Endothelial cell of umbilical vein (primary cell): Measurements from ENCODE around the gene MCRIP2.

Experiments used
- POLR2AphosphoS5 ChIP-seq: IDR thresholded peaks from 2 replicates; pipeline ENCODE4 v1.6.1; 2012; ENCODE audit warnings: low read depth, mild to moderate bottlenecking, control low read depth, low read length, moderate library complexity; ENCODE audit not compliant: insufficient read depth
- TF ChIP-seq, protein P1 (sequence below), 2 donors: IDR thresholded peaks; 1 replicate in 1 of 2; 2 replicates in 1 of 2; pipeline ENCODE4 v1.5.1; 2011; ENCODE audit warnings: low read length in 2 of 2, mild to moderate bottlenecking in 2 of 2, moderate library complexity in 2 of 2, control low read depth in 1 of 2, inconsistent platforms in 1 of 2, low read depth in 1 of 2; ENCODE audit not compliant: insufficient read depth in 1 of 2; ENCODE audit errors: extremely low read depth in 1 of 2

DNA sequence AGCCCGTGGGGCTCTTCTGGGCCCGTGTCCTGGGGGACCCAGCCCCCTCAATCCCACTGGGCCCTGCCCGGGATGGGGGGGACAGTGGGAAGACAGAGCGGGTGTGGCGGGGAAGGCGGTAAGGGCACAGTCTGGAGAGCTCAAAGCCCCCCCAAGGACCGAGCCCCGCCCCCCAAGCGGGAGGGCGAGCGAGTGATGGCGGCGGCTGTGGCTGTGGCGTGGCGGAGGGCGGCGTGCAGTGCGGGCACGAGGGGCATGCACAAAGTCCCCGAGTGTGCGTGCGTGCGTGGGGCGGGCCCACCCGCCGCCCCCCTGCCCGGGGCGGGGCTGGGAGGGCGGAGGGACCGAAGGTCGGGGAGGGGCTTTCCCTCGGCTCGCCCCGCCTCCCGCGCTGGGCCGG, 52.1 kb downstream of the MCRIP2 start:
- TF ChIP-seq, protein P1, sequence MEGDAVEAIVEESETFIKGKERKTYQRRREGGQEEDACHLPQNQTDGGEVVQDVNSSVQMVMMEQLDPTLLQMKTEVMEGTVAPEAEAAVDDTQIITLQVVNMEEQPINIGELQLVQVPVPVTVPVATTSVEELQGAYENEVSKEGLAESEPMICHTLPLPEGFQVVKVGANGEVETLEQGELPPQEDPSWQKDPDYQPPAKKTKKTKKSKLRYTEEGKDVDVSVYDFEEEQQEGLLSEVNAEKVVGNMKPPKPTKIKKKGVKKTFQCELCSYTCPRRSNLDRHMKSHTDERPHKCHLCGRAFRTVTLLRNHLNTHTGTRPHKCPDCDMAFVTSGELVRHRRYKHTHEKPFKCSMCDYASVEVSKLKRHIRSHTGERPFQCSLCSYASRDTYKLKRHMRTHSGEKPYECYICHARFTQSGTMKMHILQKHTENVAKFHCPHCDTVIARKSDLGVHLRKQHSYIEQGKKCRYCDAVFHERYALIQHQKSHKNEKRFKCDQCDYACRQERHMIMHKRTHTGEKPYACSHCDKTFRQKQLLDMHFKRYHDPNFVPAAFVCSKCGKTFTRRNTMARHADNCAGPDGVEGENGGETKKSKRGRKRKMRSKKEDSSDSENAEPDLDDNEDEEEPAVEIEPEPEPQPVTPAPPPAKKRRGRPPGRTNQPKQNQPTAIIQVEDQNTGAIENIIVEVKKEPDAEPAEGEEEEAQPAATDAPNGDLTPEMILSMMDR (IDR thresholded peaks at IDR 0.05; ENCODE audit: extremely low read depth in 1 of 2, insufficient read depth in 1 of 2, low read depth in 1 of 2, low read length in 2 of 2), result no peak
- no peak for TF ChIP-seq POLR2AphosphoS5
